ENCODE data around the gene TMOD1. TPM values are rescaled to one million over a fixed set of nuclear protein-coding genes. Genes with fewer than 3 reads are reported as not detected.

TMOD1 gene
- total and polyA plus RNA-seq, 2 of the 13 experiments (the other 11 are each of a cell fraction or from before 2014, with no cell fraction given) = 0.04 to 0.07 TPM

- TF ChIP-seq BCL6 (CRISPR knock-in tag; IDR thresholded peaks at IDR 0.05) = 0 out of 2 replicates have a peak, but pooled peaks have one; percentile 4
- TF ChIP-seq, protein P1, sequence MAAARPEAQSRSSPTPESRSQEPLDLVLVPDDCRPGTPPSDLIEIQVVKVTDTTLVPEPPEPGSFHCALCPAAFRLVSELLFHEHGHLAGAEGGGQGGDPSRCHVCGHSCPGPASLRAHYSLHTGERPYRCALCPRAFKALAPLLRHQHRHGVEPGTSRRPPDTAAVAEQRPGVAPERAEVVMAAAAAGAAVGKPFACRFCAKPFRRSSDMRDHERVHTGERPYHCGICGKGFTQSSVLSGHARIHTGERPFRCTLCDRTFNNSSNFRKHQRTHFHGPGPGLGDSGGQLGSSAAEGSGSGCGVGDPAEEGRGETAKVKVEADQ (CRISPR knock-in tag; IDR thresholded peaks at IDR 0.05; ENCODE audit: borderline replicate concordance) = peak; percentile 41; the same call in 1 of the 2 replicates
- TF ChIP-seq HHEX (CRISPR knock-in tag; IDR thresholded peaks at IDR 0.05) = no peak
- peak; percentile 62; the same call in 1 of the 2 replicates for TF ChIP-seq RXRA (CRISPR knock-in tag; IDR thresholded peaks at IDR 0.05)
- peak; percentile 24; the same call in 1 of the 2 replicates for TF ChIP-seq ZBTB40 (IDR thresholded peaks at IDR 0.05)
- TF ChIP-seq ZBTB40 (CRISPR knock-in tag; IDR thresholded peaks at IDR 0.05) = no peak; the same call in 1 of the 2 replicates
- peak; percentile 93 for TF ChIP-seq PHF8 (CRISPR knock-in tag; IDR thresholded peaks at IDR 0.05)
- peak; percentile 49 for TF ChIP-seq SRSF1 (optimal IDR thresholded peaks at IDR 0.05; ENCODE audit: low read depth, low read length)
- TF ChIP-seq PRDM10 (CRISPR knock-in tag; IDR thresholded peaks at IDR 0.05; ENCODE audit: low read depth) = peak; percentile 74
- peak; percentile 88 for TF ChIP-seq GABPA (IDR thresholded peaks at IDR 0.05; ENCODE audit: low read depth, low read length)
- peak; percentile 95 for TF ChIP-seq GABPA (CRISPR knock-in tag; IDR thresholded peaks at IDR 0.05; ENCODE audit: low read depth)
- TF ChIP-seq ZNF468 (CRISPR knock-in tag; IDR thresholded peaks at IDR 0.05) = no peak
- TF ChIP-seq CBX1 (IDR thresholded peaks at IDR 0.05; ENCODE audit: low read depth) = no peak
These were observed 131.8 kb downstream of the TMOD1 start, which contains the start of the genes NCBP1 and TSTD2 (continued) for GRCh38 chr9:97632985-97633858.
